Measurements from ENCODE around the gene ILRUN. TPM values are rescaled to one million over a fixed set of nuclear protein-coding genes. Genes with fewer than 3 reads are reported as not detected.
"Not testable (repeated sequence)": the region's sequence is repeated elsewhere in the genome, so short reads cannot be mapped to it uniquely, and the experiment has no call there.

ILRUN gene
- total and polyA plus RNA-seq, 2 of the 8 experiments (the other 6 are each of a cell fraction or from before 2014, with no cell fraction given) = 39.2 to 81.2 TPM

GRCh38 chr6:34719646-34720045 lies 23.1 kb upstream of the ILRUN start:
- H3K79me1 ChIP-seq (ENCODE audit: low read depth, low read length); H3K36me3 ChIP-seq (ENCODE audit: control insufficient read depth in 2 of 4, insufficient read depth in 4 of 4, low read length in 3 of 4); H3K27me3 ChIP-seq (replicated peaks in 1 of 4; ENCODE audit: control insufficient read depth in 3 of 4, extremely low read depth in 1 of 4, insufficient read depth in 3 of 4, low read length in 3 of 4); H2BK5ac ChIP-seq (ENCODE audit: low read depth, low read length); H4K91ac ChIP-seq (replicated peaks; ENCODE audit: insufficient read length, low read length); H3K56ac ChIP-seq (replicated peaks; ENCODE audit: insufficient read length, low read depth, low read length); H3K79me2 ChIP-seq (ENCODE audit: control insufficient read depth in 1 of 2, insufficient read depth in 2 of 2, low read length in 2 of 2); H2BK120ac ChIP-seq (replicated peaks; ENCODE audit: low read depth, low read length); H3K23ac ChIP-seq (ENCODE audit: insufficient read length); CTCF ChIA-PET (ENCODE audit: partially characterized antibody); H3K18ac ChIP-seq (ENCODE audit: extremely low read depth, low read length); H4K5ac ChIP-seq (ENCODE audit: insufficient read length, low read depth, low read length); H2BK20ac ChIP-seq (ENCODE audit: low read length); H2BK15ac ChIP-seq (ENCODE audit: low read length); H3K14ac ChIP-seq (ENCODE audit: insufficient read length); H3K9ac ChIP-seq (replicated peaks in 1 of 4; ENCODE audit: extremely low read depth in 1 of 4, low read depth in 3 of 4, low read length in 3 of 4); H3K27ac ChIP-seq (ENCODE audit: low read depth, low read length); H2BK12ac ChIP-seq (ENCODE audit: low read depth, low read length); H3K4me2 ChIP-seq (ENCODE audit: insufficient read depth in 1 of 2, low read depth in 2 of 2, low read length in 2 of 2); H3K4me1 ChIP-seq (replicated peaks in 1 of 4; ENCODE audit: control insufficient read depth in 3 of 4, insufficient read depth in 4 of 4, low read length in 3 of 4); FAIRE-seq; H4K8ac ChIP-seq (ENCODE audit: extremely low read depth, insufficient read depth, low read length); H3K4me3 ChIP-seq (ENCODE audit: extremely low read depth in 1 of 4, insufficient read depth in 2 of 4, low read depth in 3 of 4, low read length in 4 of 4); H3K4ac ChIP-seq (replicated peaks; ENCODE audit: insufficient read length, low read depth, low read length); H3K23me2 ChIP-seq (ENCODE audit: low read depth, low read length); H4K20me1 ChIP-seq (replicated peaks in 1 of 2; ENCODE audit: control insufficient read depth in 1 of 2, insufficient read depth in 2 of 2, low read length in 2 of 2); H2AK5ac ChIP-seq (ENCODE audit: low read depth, low read length); H3K9me3 ChIP-seq (ENCODE audit: insufficient read depth in 2 of 2, low read depth in 1 of 2, low read length in 1 of 2); H2AFZ ChIP-seq (ENCODE audit: low read length); DNase-seq (ENCODE audit: low read depth in 1 of 2, low spot score in 2 of 2): not testable (repeated sequence)
- POLR2A ChIA-PET (ENCODE audit: partially characterized antibody) = interaction anchor here (1.5 kb wide), 1 partner anchor 37 kb away, joined by 3 read pairs; the partner anchor contains the start of gene SNRPC
- 45% methylated on average over 5 of the region's 9 CpGs; no CpG with 5 or more reads in 1 of the 2 experiments for WGBS, 2 experiments (ENCODE audit: extremely low coverage in 1 of 2, insufficient coverage in 1 of 2, insufficient read length in 1 of 2, insufficient replicate concordance in 2 of 2, low coverage in 1 of 2, low lambda C conversion rate in 2 of 2, missing lambda C conversion rate in 1 of 2)
